OCI-LY3 (cell line): ENCODE results near the gene TSPAN14.
"Not testable (repeated sequence)": the region's sequence is repeated elsewhere in the genome, so short reads cannot be mapped to it uniquely, and the experiment has no call there.

Source experiments
- H2AFZ ChIP-seq: fragments of 200-600, 300-600 bp; shearing (Covaris generic); 2 replicates; pipeline ENCODE4 v1.6.0; 2014; ENCODE audit warnings: antibody characterized with exemption, low read depth, low read length
- H3K27ac ChIP-seq: fragments of 200-600, 300-600 bp; sonication (generic); 2 replicates; pipeline ENCODE4 v1.5.1; 2014; ENCODE audit warnings: mild to moderate bottlenecking, low read length, moderate library complexity, mixed read lengths
- H3K27me3 ChIP-seq: fragments of 200-600, 300-600 bp; sonication (generic); 2 replicates; pipeline ENCODE4 v1.6.1; 2014; ENCODE audit warnings: low read depth, low read length, mixed read lengths
- H3K36me3 ChIP-seq: fragments of 200-600, 300-600 bp; sonication (generic); replicated peaks from 2 replicates; pipeline ENCODE3; 2014; ENCODE audit warnings: low read depth, low read length, mixed read lengths
- H3K4me1 ChIP-seq: fragments of 300-600, 200-600 bp; sonication (generic); 2 replicates; pipeline ENCODE4 v1.6.1; 2014; ENCODE audit warnings: low read length, mixed read lengths
- H3K4me2 ChIP-seq: fragments of 200-600, 300-600 bp; sonication (generic); 2 replicates; pipeline ENCODE4 v1.6.1; 2014; ENCODE audit warnings: low read length, mixed read lengths
- H3K4me3 ChIP-seq: fragments of 300-600, 200-600 bp; sonication (generic); 2 replicates; pipeline ENCODE4 v1.5.1; 2014; ENCODE audit warnings: antibody characterized with exemption, mild to moderate bottlenecking, low read length, moderate library complexity
- H3K79me2 ChIP-seq: fragments of 300-600, 200-600 bp; shearing (Covaris generic); 2 replicates; pipeline ENCODE4 v1.6.1; 2014; ENCODE audit warnings: mild to moderate bottlenecking, low read length, mixed read lengths
- H3K9ac ChIP-seq: fragments of 300-600, 200-600 bp; shearing (Covaris generic); 2 replicates; pipeline ENCODE4 v1.6.0; 2014; ENCODE audit warnings: mild to moderate bottlenecking, low read length, moderate library complexity
- H3K9me3 ChIP-seq: fragments of 200-600, 300-600 bp; shearing (Covaris generic); 2 replicates; pipeline ENCODE4 v1.6.1; 2014; ENCODE audit warnings: low read length, mixed read lengths; ENCODE audit not compliant: insufficient read depth
- H4K20me1 ChIP-seq: fragments of 200-600, 300-600 bp; sonication (generic); 2 replicates; pipeline ENCODE4 v1.6.1; 2016; ENCODE audit warnings: low read length, mixed read lengths; ENCODE audit not compliant: insufficient read depth
- EZH2phosphoT487 ChIP-seq: fragments of 200-600 bp; shearing (Covaris generic); IDR thresholded peaks from 2 replicates; pipeline ENCODE4 v1.6.1; 2018; ENCODE audit warnings: antibody characterized with exemption, mixed run types, low read depth
- TF ChIP-seq, protein P1 (sequence below): fragments of 200-600, 300-600 bp; sonication (generic); IDR thresholded peaks from 2 replicates; pipeline ENCODE4 v1.5.1; 2014; ENCODE audit warnings: antibody characterized with exemption, low read length, low read depth

Gene TSPAN14

DNA sequence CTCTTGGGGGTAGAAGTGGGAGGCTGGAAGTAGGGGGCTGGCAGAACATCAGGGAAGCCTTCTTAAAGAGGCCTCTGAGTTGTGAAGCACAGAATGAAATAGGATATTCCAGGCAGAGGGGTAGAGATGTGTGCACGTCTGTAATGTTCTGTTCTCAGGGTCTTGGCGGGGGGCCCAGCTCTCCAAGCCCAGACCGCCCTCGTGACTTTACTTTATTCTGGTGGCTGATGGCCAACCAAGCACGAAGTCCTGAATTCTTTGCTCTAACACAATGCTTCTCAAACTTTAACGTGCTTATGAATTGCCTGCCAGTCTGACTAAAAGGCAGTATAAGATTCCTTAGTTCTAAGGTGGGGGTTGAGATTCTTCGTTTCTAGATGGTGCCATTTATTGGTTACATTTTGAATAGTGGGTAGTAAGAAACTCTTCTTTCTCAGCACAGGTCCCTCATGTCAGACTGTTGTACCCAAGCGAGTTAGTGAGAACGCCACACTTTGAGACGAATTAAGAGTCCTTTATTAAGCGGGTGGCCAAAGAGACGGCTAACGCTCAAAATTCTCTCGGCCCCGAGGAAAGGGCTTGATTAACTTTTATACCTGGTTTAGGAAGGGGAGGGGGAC, 37.5 kb upstream of the TSPAN14 start:
- Histone ChIP-seq H3K9ac (no peak overlapping the region), H4K20me1 (no peaks in the 10 kb centered on the region), H2AFZ (no peak overlapping the region), H3K9me3 (no peaks in the 10 kb centered on the region), H3K36me3 (no peaks in the 10 kb centered on the region), H3K27ac (no peak overlapping the region), H3K4me1 (peaks cover 7% of the 10 kb centered on the region), H3K4me3 (no peak overlapping the region), H3K79me2 (no peaks in the 10 kb centered on the region), H3K27me3 (no peaks in the 10 kb centered on the region), H3K4me2 (no peak overlapping the region)
- TF ChIP-seq, protein P1, sequence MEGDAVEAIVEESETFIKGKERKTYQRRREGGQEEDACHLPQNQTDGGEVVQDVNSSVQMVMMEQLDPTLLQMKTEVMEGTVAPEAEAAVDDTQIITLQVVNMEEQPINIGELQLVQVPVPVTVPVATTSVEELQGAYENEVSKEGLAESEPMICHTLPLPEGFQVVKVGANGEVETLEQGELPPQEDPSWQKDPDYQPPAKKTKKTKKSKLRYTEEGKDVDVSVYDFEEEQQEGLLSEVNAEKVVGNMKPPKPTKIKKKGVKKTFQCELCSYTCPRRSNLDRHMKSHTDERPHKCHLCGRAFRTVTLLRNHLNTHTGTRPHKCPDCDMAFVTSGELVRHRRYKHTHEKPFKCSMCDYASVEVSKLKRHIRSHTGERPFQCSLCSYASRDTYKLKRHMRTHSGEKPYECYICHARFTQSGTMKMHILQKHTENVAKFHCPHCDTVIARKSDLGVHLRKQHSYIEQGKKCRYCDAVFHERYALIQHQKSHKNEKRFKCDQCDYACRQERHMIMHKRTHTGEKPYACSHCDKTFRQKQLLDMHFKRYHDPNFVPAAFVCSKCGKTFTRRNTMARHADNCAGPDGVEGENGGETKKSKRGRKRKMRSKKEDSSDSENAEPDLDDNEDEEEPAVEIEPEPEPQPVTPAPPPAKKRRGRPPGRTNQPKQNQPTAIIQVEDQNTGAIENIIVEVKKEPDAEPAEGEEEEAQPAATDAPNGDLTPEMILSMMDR, result no peak
- no peak for TF ChIP-seq EZH2phosphoT487

GRCh38 chr10:80417256-80417655, 36.9 kb upstream of the TSPAN14 start:
- H3K4me3 ChIP-seq, H3K27ac ChIP-seq, H3K4me2 ChIP-seq, H3K9ac ChIP-seq, H3K79me2 ChIP-seq, H4K20me1 ChIP-seq, H3K9me3 ChIP-seq, H3K27me3 ChIP-seq, H3K36me3 ChIP-seq, H2AFZ ChIP-seq: not testable (repeated sequence)
- H3K4me1 ChIP-seq, result peaks cover 13% of the 10 kb centered on the region

GRCh38 chr10:80421050-80421706, 32.9 kb upstream of the TSPAN14 start:
- Histone ChIP-seq H4K20me1 (no peaks in the 10 kb centered on the region), H3K9me3 (no peaks in the 10 kb centered on the region), H2AFZ (peak overlapping the region; percentile 3; the same call in 1 of the 2 replicates), H3K9ac (no peak overlapping the region), H3K4me2 (peak overlapping the region; percentile 40), H3K36me3 (no peaks in the 10 kb centered on the region), H3K79me2 (no peaks in the 10 kb centered on the region), H3K27me3 (no peaks in the 10 kb centered on the region), H3K4me3 (no peak overlapping the region), H3K4me1 (peaks cover 14% of the 10 kb centered on the region), H3K27ac (no peak overlapping the region)
- TF ChIP-seq, protein P1, result no peak
- TF ChIP-seq EZH2phosphoT487, result no peak

GRCh38 chr10:80421707-80422536, 32.2 kb upstream of the TSPAN14 start:
- Histone ChIP-seq H2AFZ (peak overlapping the region; percentile 3; the same call in 1 of the 2 replicates), H4K20me1 (no peaks in the 10 kb centered on the region), H3K27me3 (no peaks in the 10 kb centered on the region), H3K4me1 (peaks cover 14% of the 10 kb centered on the region), H3K9me3 (no peaks in the 10 kb centered on the region), H3K36me3 (no peaks in the 10 kb centered on the region), H3K4me3 (no peak overlapping the region), H3K9ac (no peak overlapping the region), H3K4me2 (peak overlapping the region; percentile 40), H3K27ac (no peak overlapping the region), H3K79me2 (no peaks in the 10 kb centered on the region)
- no peak for TF ChIP-seq EZH2phosphoT487
- TF ChIP-seq, protein P1, result no peak
